H9 (cell line): ENCODE measurements around the gene FTMT. TPM values are rescaled to one million over a fixed set of nuclear protein-coding genes. Genes with fewer than 3 reads are reported as not detected.

ENCODE experiments used
- DNase-seq: peaks from one replicate; pipeline ENCODE4 v3.0.0-alpha.2; 2017
- H2AFZ ChIP-seq: one replicate; pipeline ENCODE4 v1.6.1; 2013; ENCODE audit warnings: mild to moderate bottlenecking, low read length, control low read depth, moderate library complexity
- H2AK5ac ChIP-seq: 2 replicates; pipeline ENCODE4 v1.6.1; 2013; ENCODE audit warnings: low read length, control low read depth, mixed read lengths; ENCODE audit not compliant: insufficient read length
- H2BK120ac ChIP-seq: one replicate; pipeline ENCODE4 v1.6.1; 2013; ENCODE audit warnings: low read depth, mild to moderate bottlenecking, low read length, control low read depth, inconsistent platforms; ENCODE audit not compliant: poor library complexity, severe bottlenecking
- H2BK12ac ChIP-seq: 2 replicates; pipeline ENCODE4 v1.6.1; 2013; ENCODE audit warnings: low read length, control low read depth, mixed read lengths, low read depth; ENCODE audit not compliant: insufficient read length
- H2BK15ac ChIP-seq: 2 replicates; pipeline ENCODE4 v1.6.1; 2013; ENCODE audit warnings: low read depth, low read length, control low read depth
- H2BK20ac ChIP-seq: one replicate; pipeline ENCODE4 v1.6.1; 2013; ENCODE audit warnings: low read depth, mild to moderate bottlenecking, low read length, control low read depth, inconsistent platforms; ENCODE audit not compliant: poor library complexity, severe bottlenecking
- H2BK5ac ChIP-seq: 2 replicates; pipeline ENCODE4 v1.6.1; 2013; ENCODE audit warnings: low read length, control low read depth, mixed read lengths; ENCODE audit not compliant: insufficient read length
- H3K14ac ChIP-seq: 2 replicates; pipeline ENCODE4 v1.6.1; 2013; ENCODE audit warnings: low read length, control low read depth; ENCODE audit not compliant: insufficient read depth
- H3K18ac ChIP-seq: 2 replicates; pipeline ENCODE4 v1.6.1; 2013; ENCODE audit warnings: low read depth, mild to moderate bottlenecking, mixed read lengths, low read length, control low read depth; ENCODE audit not compliant: insufficient read length
- H3K23ac ChIP-seq: 2 replicates; pipeline ENCODE4 v1.6.1; 2013; ENCODE audit warnings: low read length, control low read depth, mixed read lengths, low read depth; ENCODE audit not compliant: insufficient read length
- H3K23me2 ChIP-seq: 2 replicates; pipeline ENCODE4 v1.6.1; 2013; ENCODE audit warnings: low read depth, mild to moderate bottlenecking, mixed read lengths, low read length, control low read depth; ENCODE audit not compliant: insufficient read length, poor library complexity, severe bottlenecking
- H3K27ac ChIP-seq: 2 replicates; pipeline ENCODE4 v1.5.1; 2013; ENCODE audit warnings: low read length, control low read depth, mixed read lengths, low read depth; ENCODE audit not compliant: insufficient read length
- H3K27me3 ChIP-seq: 2 replicates; pipeline ENCODE4 v1.6.1; 2013; ENCODE audit warnings: low read length, control low read depth, inconsistent platforms; ENCODE audit not compliant: insufficient read depth
- H3K4ac ChIP-seq: 2 replicates; pipeline ENCODE4 v1.6.1; 2013; ENCODE audit warnings: low read depth, mild to moderate bottlenecking, control low read depth, inconsistent platforms, low read length, moderate library complexity
- H3K4me1 ChIP-seq: 2 replicates; pipeline ENCODE4 v1.6.1; 2013; ENCODE audit warnings: low read length, control low read depth, inconsistent platforms; ENCODE audit not compliant: insufficient read depth
- H3K4me2 ChIP-seq: 2 replicates; pipeline ENCODE4 v1.6.1; 2013; ENCODE audit warnings: low read length, control low read depth, mixed read lengths; ENCODE audit not compliant: insufficient read length, insufficient read depth
- H3K56ac ChIP-seq: 2 replicates; pipeline ENCODE4 v1.6.1; 2013; ENCODE audit warnings: low read depth, mild to moderate bottlenecking, mixed read lengths, low read length, control low read depth; ENCODE audit not compliant: insufficient read length
- H3K79me1 ChIP-seq: 2 replicates; pipeline ENCODE4 v1.6.1; 2013; ENCODE audit warnings: low read depth, mild to moderate bottlenecking, moderate library complexity, low read length, control low read depth, inconsistent platforms; ENCODE audit not compliant: insufficient read depth, poor library complexity, severe bottlenecking
- H3K79me2 ChIP-seq: 2 replicates; pipeline ENCODE4 v1.6.1; 2013; ENCODE audit warnings: low read length, control low read depth, inconsistent platforms; ENCODE audit not compliant: insufficient read depth
- H3K9ac ChIP-seq: 2 replicates; pipeline ENCODE4 v1.6.1; 2013; ENCODE audit warnings: low read length, control low read depth, mixed read lengths; ENCODE audit not compliant: insufficient read length; ENCODE audit errors: extremely low read depth
- H3K9me3 ChIP-seq: one replicate; pipeline ENCODE4 v1.6.1; 2013; ENCODE audit warnings: low read depth, low read length, inconsistent platforms; ENCODE audit not compliant: control insufficient read depth
- H3T11ph ChIP-seq: one replicate; pipeline ENCODE4 v1.6.1; 2013; ENCODE audit warnings: mild to moderate bottlenecking, low read length, control low read depth, inconsistent platforms
- H4K20me1 ChIP-seq: one replicate; pipeline ENCODE4 v1.6.1; 2013; ENCODE audit not compliant: control insufficient read depth, insufficient read length, insufficient read depth
- H4K5ac ChIP-seq: 2 replicates; pipeline ENCODE4 v1.6.1; 2013; ENCODE audit warnings: low read depth, mild to moderate bottlenecking, mixed read lengths, low read length, control low read depth; ENCODE audit not compliant: insufficient read length
- H4K8ac ChIP-seq: replicated peaks from 2 replicates; pipeline ENCODE4 v1.6.1; 2013; ENCODE audit warnings: low read length, control low read depth, mixed read lengths, low read depth; ENCODE audit not compliant: insufficient read length
- H4K91ac ChIP-seq: 2 replicates; pipeline ENCODE4 v1.6.1; 2013; ENCODE audit warnings: low read depth, mild to moderate bottlenecking, moderate library complexity, mixed read lengths, low read length, control low read depth; ENCODE audit not compliant: insufficient read length
- H3K27ac Mint-ChIP-seq, 3 experiments: 2 replicates in 2 of 3; 3 replicates in 1 of 3; pipeline ENCODE4 v1.8.0; 2020 to 2021; ENCODE audit warnings: mixed read lengths in 3 of 3, mild to moderate bottlenecking in 1 of 3, moderate library complexity in 1 of 3
- H3K27me3 Mint-ChIP-seq: 2 replicates; pipeline ENCODE4 v1.8.0; 2021; ENCODE audit warnings: low read depth, mild to moderate bottlenecking, moderate library complexity, mixed read lengths
- H3K36me3 Mint-ChIP-seq, 3 experiments: 2 replicates in 2 of 3; 3 replicates in 1 of 3; pipeline ENCODE4 v1.8.0; 2020 to 2021; ENCODE audit warnings: low read depth in 3 of 3, mixed read lengths in 3 of 3; ENCODE audit not compliant: insufficient read depth in 1 of 3
- H3K4me1 Mint-ChIP-seq, 2 experiments: 2 replicates each; pipeline ENCODE4 v1.8.0; 2020; ENCODE audit warnings: mixed read lengths in 2 of 2
- H3K4me3 Mint-ChIP-seq, 2 experiments: 2 replicates in 1 of 2; 3 replicates in 1 of 2; pipeline ENCODE4 v1.8.0; 2020 to 2021; ENCODE audit warnings: mild to moderate bottlenecking in 2 of 2, mixed read lengths in 2 of 2, moderate library complexity in 1 of 2
- H3K9me3 Mint-ChIP-seq, 2 experiments: 2 replicates in 1 of 2; 3 replicates in 1 of 2; pipeline ENCODE4 v1.8.0; 2020; ENCODE audit warnings: mild to moderate bottlenecking in 2 of 2, mixed read lengths in 2 of 2, moderate library complexity in 1 of 2
- WGBS: extraction: QIAGEN DNeasy Blood & Tissue Kit; methylation state at CpG from one replicate; pipeline ENCODE4 v1.1.7; 2013; ENCODE audit warnings: missing lambda C conversion rate, low lambda C conversion rate, mixed read lengths; ENCODE audit not compliant: insufficient read length; ENCODE audit errors: extremely low coverage; 5-methylcytosine and 5-hydroxymethylcytosine counted together
- total RNA-seq: library from RNA; stranded (reverse); gene quantifications from 2 replicates; pipeline ENCODE4 v1.2.1, GENCODE V29; 2021
- TF ChIP-seq, protein P1 (sequence below): fragments of 200-600 bp; sonication (generic); conservative IDR thresholded peaks from 3 replicates; pipeline ENCODE4 v1.8.0; 2021; ENCODE audit warnings: antibody characterized with exemption, mild to moderate bottlenecking

FTMT gene
- total RNA-seq, 1 experiment from 2014 or later, result not detected

DNA sequence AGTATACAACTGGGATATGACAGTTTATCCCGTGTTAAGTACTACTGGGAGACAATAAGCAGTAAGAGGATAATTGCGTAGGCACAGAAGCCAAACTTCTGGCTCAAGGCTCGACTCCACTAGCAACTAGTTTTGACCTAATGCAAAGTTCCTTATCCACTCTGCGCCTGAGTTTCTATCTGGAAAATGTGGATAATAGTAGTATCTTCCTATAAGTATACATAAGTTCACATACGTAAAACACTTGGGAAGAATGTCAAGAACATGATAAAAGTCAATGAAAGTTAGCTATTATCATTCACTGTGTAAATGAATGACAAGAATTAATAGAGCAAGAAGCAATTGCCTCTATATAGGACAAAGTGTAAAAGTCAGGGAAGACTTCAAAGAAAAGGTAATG, 45.7 kb downstream of the FTMT start:
- Histone ChIP-seq H3K4me1 (no peaks in the 10 kb centered on the region), H2BK12ac (no peak overlapping the region), H3K4me2 (no peak overlapping the region), H3K27me3 (no peaks in the 10 kb centered on the region), H3K4ac (no peak overlapping the region), H4K20me1 (no peaks in the 10 kb centered on the region), H3K14ac (no peak overlapping the region), H3K79me1 (no peaks in the 10 kb centered on the region), H2BK120ac (no peak overlapping the region), H2BK20ac (no peak overlapping the region), H4K91ac (no peak overlapping the region), H3K9ac (no peak overlapping the region), H2AK5ac (no peak overlapping the region), H2BK15ac (no peak overlapping the region), H3K27ac (no peak overlapping the region), H3K9me3 (no peaks in the 10 kb centered on the region), H2BK5ac (no peak overlapping the region), H3K56ac (no peak overlapping the region), H3K23ac (no peak overlapping the region), H3T11ph (no peak overlapping the region), H3K18ac (no peak overlapping the region), H3K79me2 (no peaks in the 10 kb centered on the region), H2AFZ (no peak overlapping the region), H4K5ac (no peak overlapping the region), H4K8ac (no peak overlapping the region), H3K23me2 (no peaks in the 10 kb centered on the region)
- Mint-ChIP-seq H3K27ac (no peak overlapping the region), H3K4me3 (no peak overlapping the region), H3K9me3 (peaks cover 2 to 3% of the 10 kb centered on the region in 2 experiments; a peak in 2 of 5 replicates), H3K27me3 (no peaks in the 10 kb centered on the region; the same call in 1 of the 2 replicates), H3K36me3 (no peaks in the 10 kb centered on the region), H3K4me1 (no peaks in the 10 kb centered on the region)
- no CpG with 5 or more reads among the region's 5 CpGs for WGBS
- no peak for DNase-seq
- TF ChIP-seq, protein P1, sequence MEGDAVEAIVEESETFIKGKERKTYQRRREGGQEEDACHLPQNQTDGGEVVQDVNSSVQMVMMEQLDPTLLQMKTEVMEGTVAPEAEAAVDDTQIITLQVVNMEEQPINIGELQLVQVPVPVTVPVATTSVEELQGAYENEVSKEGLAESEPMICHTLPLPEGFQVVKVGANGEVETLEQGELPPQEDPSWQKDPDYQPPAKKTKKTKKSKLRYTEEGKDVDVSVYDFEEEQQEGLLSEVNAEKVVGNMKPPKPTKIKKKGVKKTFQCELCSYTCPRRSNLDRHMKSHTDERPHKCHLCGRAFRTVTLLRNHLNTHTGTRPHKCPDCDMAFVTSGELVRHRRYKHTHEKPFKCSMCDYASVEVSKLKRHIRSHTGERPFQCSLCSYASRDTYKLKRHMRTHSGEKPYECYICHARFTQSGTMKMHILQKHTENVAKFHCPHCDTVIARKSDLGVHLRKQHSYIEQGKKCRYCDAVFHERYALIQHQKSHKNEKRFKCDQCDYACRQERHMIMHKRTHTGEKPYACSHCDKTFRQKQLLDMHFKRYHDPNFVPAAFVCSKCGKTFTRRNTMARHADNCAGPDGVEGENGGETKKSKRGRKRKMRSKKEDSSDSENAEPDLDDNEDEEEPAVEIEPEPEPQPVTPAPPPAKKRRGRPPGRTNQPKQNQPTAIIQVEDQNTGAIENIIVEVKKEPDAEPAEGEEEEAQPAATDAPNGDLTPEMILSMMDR, result no peak
